Pancreas (tissue), 10 donors: ENCODE measurements around the gene RND2. TPM values are rescaled to one million over a fixed set of nuclear protein-coding genes. Genes with fewer than 3 reads are reported as not detected.

Experiments
- ATAC-seq, 4 donors: fragments of 200-7000 bp; cut with Tn5 transposase; one replicate each; pipeline versions ENCODE4 v1.8.0 to v1.9.1; 2020; ENCODE audit warnings: mild to moderate bottlenecking in 4 of 4, moderate library complexity in 4 of 4
- DNase-seq, 6 donors: peaks; one replicate each; pipeline ENCODE4 v3.0.0-alpha.2; 2020
- FAIRE-seq: peaks from 2 replicates; lab custom pipeline; 2012; peaks lifted over from hg19 to GRCh38; lab: Jason Lieb, UNC
- H3K27ac ChIP-seq, 4 donors: fragments of 200-600 bp; sonication (generic); 1 replicate in 3 of 4; 2 replicates in 1 of 4; pipeline versions ENCODE4 v1.5.0 to v1.8.0; 2020
- H3K27me3 ChIP-seq, 4 donors: fragments of 200-600 bp; one replicate each; pipeline ENCODE4 v1.8.0; 2021
- H3K36me3 ChIP-seq, 3 donors: fragments of 200-600 bp; sonication (generic) in 1 of 3; one replicate each; pipeline versions ENCODE4 v1.5.0 to v1.8.0; 2020 to 2021
- H3K4me1 ChIP-seq, 3 donors: fragments of 200-600 bp; one replicate each; pipeline ENCODE4 v1.8.0; 2021
- H3K4me3 ChIP-seq, 4 donors: fragments of 200-600 bp; sonication (generic) in 2 of 4; one replicate each; pipeline versions ENCODE4 v1.5.0 to v1.8.0; 2020 to 2021
- H3K9me3 ChIP-seq, 4 donors: fragments of 200-600 bp; one replicate each; pipeline ENCODE4 v1.8.0; 2021
- WGBS, 2 donors: extraction: QIAGEN DNeasy Blood & Tissue Kit; methylation state at CpG; one replicate each; pipeline ENCODE4 v1.1.7; 2013; 5-methylcytosine and 5-hydroxymethylcytosine counted together
- intact Hi-C, 3 donors: fragments of 100-400 bp; cut with DNase I; formaldehyde crosslinking; loops; one replicate each; pipeline versions ENCODE4 v1.11.1 to v1.14.2; 2022
- polyA plus RNA-seq, 2 donors: library from polyadenylated mRNA; stranded (reverse); fragments of 200-250 nt; gene quantifications; one replicate each; pipeline ENCODE4 v1.2.3, GENCODE V29; 2013
- total RNA-seq, 6 donors: library from RNA; stranded (reverse); fragmentation: NEBNext Ultra II Directional in 4 of 6; extraction: Animal tissue kit (Norgen Biotek cat#: 25700) in 4 of 6; gene quantifications; one replicate each; pipeline versions ENCODE4 v1.2.1 to v1.2.4, GENCODE V29; 2021 to 2023
- TF ChIP-seq, protein P1 (sequence below), 4 donors: fragments of 200-600 bp; sonication (generic) in 3 of 4; IDR thresholded peaks; one replicate each; pipeline versions ENCODE4 v1.5.0 to v1.8.0; 2021; ENCODE audit warnings: antibody characterized with exemption in 4 of 4
- donor health status: healthy with polysubstance abuse.
- donor health status: DM: no; HTN: no; CAD: no; lungs with moderate emphysema.
- donor health status: DM: no; HTN: no; CAD: no.
- donor health status: control.
- donor health status: control.
- donor health status: Bipolar disorder and iron deficiency.
- donor health status: DM: yes; HTN: yes; CAD: no.
- donor health status: DM: no; HTN: no; CAD: no.
- donor health status: DM: no; HTN: no; CAD: no.
- donor health status: DM: yes; HTN: yes; CAD: no.

The RND2 gene
- total and polyA plus RNA-seq, 8 donors = 0.22 to 1.1 (median 0.57) TPM

DNA sequence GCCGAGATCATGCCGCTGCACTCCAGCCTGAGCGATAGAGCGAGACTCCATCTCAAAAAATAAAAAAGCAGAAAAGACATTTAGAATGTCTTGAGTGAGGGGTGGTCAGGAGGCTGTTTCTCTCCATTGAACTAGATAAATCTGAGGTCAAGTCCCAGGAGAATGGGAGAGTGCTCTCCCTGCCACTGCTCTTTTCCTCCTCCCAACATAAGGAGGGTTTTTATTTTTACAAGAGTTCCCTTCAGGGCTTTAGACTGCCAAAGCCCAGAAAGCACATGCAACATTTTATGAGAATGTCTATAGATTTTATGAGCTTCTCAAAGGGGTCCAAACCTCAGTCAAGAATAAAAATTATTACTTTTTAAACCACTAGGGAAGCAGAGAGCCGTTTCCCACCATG lies 1.6 kb downstream of the RND2 start:
- ATAC-seq = no peak
- no peak for FAIRE-seq
- Histone ChIP-seq H3K36me3 (no peaks in the 10 kb centered on the region), H3K27me3 (no peaks in the 10 kb centered on the region), H3K27ac (no peak overlapping the region), H3K4me3 (no peak overlapping the region), H3K4me1 (peaks cover 5 to 8% (median 7%) of the 10 kb centered on the region in 3 donors), H3K9me3 (no peaks in the 10 kb centered on the region)
- TF ChIP-seq, protein P1, sequence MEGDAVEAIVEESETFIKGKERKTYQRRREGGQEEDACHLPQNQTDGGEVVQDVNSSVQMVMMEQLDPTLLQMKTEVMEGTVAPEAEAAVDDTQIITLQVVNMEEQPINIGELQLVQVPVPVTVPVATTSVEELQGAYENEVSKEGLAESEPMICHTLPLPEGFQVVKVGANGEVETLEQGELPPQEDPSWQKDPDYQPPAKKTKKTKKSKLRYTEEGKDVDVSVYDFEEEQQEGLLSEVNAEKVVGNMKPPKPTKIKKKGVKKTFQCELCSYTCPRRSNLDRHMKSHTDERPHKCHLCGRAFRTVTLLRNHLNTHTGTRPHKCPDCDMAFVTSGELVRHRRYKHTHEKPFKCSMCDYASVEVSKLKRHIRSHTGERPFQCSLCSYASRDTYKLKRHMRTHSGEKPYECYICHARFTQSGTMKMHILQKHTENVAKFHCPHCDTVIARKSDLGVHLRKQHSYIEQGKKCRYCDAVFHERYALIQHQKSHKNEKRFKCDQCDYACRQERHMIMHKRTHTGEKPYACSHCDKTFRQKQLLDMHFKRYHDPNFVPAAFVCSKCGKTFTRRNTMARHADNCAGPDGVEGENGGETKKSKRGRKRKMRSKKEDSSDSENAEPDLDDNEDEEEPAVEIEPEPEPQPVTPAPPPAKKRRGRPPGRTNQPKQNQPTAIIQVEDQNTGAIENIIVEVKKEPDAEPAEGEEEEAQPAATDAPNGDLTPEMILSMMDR (IDR thresholded peaks at IDR 0.05) = no peak
- no peak for DNase-seq
- WGBS, 2 donors = 62 to 66% methylated on average over 5 of the region's 5 CpGs
- intact Hi-C loops = no loop called here

DNA sequence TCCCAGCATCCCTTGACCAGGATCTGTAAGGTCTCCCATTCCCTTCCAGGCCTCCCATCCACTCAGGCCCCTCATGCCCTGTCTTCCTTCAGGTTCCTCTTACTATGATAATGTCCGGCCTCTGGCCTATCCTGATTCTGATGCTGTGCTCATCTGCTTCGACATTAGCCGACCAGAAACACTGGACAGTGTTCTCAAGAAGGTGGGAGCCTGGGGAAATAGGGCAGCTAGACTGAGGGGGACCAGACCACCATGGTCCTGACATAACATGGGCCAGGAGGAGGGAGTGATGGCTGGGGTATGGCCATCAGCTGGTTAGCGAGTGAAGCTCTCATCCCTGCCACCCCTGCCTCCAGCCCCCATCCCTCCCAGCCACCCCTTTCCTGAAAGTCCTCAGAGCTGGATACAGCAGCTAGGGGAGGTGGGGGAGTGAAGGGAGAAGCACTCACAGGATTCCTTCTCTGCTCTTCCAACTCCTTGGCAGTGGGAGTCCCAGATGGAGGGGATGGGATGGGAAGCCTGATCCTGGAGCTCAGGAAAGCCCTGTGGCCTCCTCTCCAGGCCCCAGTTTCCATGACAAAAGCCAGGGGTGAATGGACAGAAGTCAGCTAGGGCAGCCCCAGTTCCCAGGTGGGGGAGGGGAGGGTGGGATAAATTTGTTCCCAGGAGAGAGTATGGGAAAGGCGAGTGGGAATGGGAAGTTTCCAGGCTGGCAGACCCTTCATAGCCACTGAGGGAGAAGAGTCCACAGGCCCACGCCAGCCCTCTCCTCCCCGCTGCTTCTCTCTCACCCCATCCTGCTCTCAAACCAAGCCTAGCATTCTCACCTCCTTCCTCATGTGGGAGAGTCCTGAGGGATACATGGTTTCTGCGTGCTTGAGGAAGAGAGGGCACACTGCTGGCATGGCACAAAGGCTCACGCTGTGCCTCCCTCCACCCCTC lies 2.3 kb downstream of the RND2 start:
- ATAC-seq (no peak), DNase-seq (no peak), FAIRE-seq (no peak)
- no peaks in the 10 kb centered on the region for H3K9me3 ChIP-seq
- H3K27me3 ChIP-seq = no peaks in the 10 kb centered on the region
- TF ChIP-seq, protein P1 (IDR thresholded peaks at IDR 0.05) = no peak
- H3K36me3 ChIP-seq = no peaks in the 10 kb centered on the region
- 69 to 78% methylated on average over 9 of the region's 9 CpGs for WGBS, 2 donors
- no peak overlapping the region for H3K27ac ChIP-seq
- H3K4me3 ChIP-seq = no peak overlapping the region
- H3K4me1 ChIP-seq = peaks cover 5 to 8% (median 7%) of the 10 kb centered on the region in 3 donors
- intact Hi-C loops = no loop called here

DNA sequence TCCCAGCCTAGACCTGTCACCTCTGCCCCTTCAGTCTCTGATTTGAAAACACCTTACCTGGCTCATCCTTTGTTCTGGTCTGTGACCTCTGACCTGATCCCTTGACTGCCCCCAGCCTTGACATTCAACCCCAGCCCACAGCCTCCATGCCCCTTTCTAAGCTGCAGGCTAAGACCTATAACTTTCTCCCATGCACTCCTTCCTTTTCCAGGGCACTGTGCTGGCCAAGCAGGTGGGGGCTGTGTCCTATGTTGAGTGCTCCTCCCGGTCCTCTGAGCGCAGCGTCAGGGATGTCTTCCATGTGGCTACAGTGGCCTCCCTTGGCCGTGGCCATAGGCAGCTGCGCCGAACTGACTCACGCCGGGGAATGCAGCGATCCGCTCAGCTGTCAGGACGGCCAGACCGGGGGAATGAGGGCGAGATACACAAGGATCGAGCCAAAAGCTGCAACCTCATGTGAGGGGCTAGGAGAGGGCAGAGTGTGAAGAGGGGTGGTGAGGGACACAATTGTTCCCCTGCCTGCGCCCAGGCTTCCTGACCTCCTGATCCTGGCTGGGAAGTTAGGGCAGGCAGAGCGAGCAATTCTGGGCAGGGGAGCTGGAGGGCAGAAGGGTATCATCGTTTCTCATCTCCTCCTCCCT lies 3.3 kb downstream of the RND2 start:
- intact Hi-C loops = no loop called here
- FAIRE-seq (no peak), ATAC-seq (no peak), DNase-seq (no peak)
- no peak overlapping the region for H3K27ac ChIP-seq
- H3K9me3 ChIP-seq = no peaks in the 10 kb centered on the region
- no peak overlapping the region for H3K4me3 ChIP-seq
- TF ChIP-seq, protein P1 (IDR thresholded peaks at IDR 0.05) = no peak
- WGBS, 2 donors = 77 to 80% methylated on average over 17 of the region's 17 CpGs
- H3K36me3 ChIP-seq = no peaks in the 10 kb centered on the region
- no peaks in the 10 kb centered on the region for H3K27me3 ChIP-seq
- H3K4me1 ChIP-seq = peaks cover 0 to 7% (median 3%) of the 10 kb centered on the region in 3 donors

DNA sequence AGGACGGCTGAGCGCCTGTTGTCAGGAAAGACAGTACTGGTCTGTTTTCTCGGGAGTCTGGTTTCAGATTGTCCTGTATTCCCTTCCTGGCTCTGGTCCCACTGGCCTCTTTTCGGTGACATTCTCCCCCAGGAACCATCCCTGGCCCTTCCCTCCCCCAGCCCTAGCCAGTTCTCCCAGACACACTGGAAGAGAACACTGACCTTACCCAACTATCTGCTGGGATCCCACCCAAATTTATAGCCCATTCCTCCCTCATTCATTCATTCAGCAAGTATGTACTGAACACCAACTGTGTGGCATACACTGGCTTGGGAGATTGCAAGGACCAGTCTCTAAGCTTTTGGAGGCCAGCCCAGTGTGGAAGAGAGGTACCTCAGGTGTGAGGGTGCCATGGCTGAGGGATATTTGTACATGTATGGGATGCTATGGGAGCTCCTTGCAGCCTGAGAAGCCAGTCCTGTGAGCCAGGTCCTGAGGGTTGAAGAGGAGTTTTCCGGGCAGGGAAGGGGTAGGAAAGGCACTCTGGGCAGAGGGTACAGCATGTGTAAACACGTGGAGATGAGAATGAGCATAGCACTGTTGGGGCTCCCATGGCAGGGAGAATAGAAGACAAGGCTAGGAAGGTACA lies 5.2 kb downstream of the RND2 start:
- Histone ChIP-seq H3K4me3 (no peak overlapping the region), H3K36me3 (no peaks in the 10 kb centered on the region), H3K27ac (no peak overlapping the region), H3K27me3 (no peaks in the 10 kb centered on the region), H3K9me3 (no peaks in the 10 kb centered on the region), H3K4me1 (no peaks in the 10 kb centered on the region)
- TF ChIP-seq, protein P1 (IDR thresholded peaks at IDR 0.05) = no peak
- FAIRE-seq (no peak), DNase-seq (no peak), ATAC-seq (no peak)
- 60 to 68% methylated on average over 6 of the region's 6 CpGs for WGBS, 2 donors
- intact Hi-C loops = no loop called here
